Amniotic stem cell (primary cell): Measurements from ENCODE around the gene TMEM245.
"Not testable (repeated sequence)": the region's sequence is repeated elsewhere in the genome, so short reads cannot be mapped to it uniquely, and the experiment has no call there.

Source experiments
- DNase-seq: peaks from one replicate; lab custom pipeline; 2025; lab: John Stamatoyannopoulos, UW

TMEM245 gene

GRCh38 chr9:109063760-109064159, 56.0 kb downstream of the TMEM245 start:
- DNase-seq = no peak

GRCh38 chr9:109062543-109062942, 57.2 kb downstream of the TMEM245 start:
- no peak for DNase-seq

DNA sequence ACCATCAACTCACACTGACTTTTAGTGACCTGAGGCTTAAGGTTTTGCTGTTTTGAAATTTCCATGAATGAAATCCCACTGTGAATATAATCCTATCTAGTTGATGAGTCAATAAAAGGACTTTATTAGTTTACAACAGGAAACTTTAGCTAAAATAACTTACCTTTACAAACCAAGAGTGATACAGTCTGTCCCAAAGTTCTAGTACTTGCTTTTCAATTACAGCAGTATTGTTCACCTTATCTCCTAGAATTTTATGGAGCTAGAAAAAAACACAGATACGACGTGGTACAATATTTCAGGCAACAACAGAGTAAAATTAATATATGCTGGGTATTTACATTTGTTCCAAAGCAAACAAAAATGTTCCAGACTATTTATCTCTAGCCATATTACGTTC, 59.6 kb downstream of the TMEM245 start:
- no peak for DNase-seq

DNA sequence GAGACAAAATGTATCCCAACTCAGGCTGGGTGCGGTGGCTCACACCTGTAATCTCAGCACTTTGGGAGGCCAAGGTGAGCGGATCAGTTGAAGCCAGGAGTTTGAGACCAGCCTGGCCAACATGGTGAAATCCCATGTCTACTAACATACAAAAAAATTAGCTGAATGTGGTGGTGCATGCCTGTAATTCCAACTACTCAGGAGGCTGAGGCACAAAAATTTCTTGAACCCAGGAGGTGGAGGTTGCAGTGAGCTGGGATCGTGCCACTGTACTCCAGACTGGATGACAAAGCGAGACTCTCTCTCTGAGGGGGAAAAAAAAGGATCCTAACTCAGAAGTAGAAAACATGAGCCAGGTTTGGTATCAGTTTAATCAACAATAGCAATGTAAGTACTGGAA, 66.6 kb downstream of the TMEM245 start:
- DNase-seq = not testable (repeated sequence)

GRCh38 chr9:109052416-109052815, 67.3 kb downstream of the TMEM245 start:
- DNase-seq = no peak

DNA sequence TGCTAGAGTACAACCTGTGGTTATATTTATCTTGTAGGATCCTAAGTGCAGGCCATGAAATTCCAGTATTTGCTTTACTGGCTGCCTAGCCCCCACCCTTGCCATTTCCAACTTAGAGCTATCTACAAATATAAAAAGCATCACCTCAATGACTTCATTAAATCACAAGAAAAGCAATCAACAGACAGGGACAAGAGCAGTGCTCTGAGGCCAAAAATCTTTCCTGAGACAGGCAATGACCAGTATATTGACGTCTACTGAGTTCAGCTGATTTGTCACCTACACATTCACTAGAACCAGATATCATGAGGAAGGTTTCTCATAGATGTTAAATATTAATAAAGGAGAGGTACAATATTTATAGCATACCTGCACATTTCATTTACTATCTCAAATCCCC, 68.0 kb downstream of the TMEM245 start:
- DNase-seq = no peak

DNA sequence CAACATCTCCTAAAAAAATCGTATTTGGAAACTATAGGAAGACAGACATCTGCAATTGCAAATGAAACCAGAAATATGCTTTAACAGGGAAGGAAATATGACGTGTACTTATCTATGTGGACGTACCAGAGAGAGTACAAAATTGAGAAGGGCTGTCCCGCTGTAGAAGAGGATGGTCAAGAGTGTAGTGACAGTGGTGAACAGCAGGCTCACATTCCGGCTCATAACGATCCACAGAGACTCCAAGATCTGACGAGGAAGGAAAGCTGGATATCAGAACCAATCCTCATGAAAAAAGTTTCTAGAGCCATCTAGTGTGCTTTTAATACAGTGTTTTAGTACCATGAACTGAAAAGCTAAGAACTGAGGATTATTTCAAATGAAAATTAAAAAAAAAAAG, 69.3 kb downstream of the TMEM245 start:
- no peak for DNase-seq

DNA sequence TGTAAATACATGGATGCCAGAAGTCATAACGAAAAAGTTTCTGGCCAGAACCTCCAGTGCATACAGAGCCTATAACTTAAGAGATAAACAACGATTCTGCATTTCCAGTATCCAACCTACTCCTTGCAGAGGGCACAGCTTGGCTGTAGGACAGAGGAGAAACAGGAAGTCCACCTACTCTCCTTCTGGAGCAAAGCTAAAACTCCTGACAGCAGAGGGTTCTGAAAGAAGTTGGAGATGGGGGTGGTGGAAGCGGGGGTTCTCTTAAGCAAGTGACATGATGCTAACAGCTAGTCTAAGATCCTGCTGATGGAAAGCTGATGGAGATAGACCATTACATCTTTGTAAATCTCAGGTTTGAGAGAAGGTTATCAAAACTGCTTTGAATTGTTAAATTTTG, 70.9 kb downstream of the TMEM245 start:
- DNase-seq = no peak

DNA sequence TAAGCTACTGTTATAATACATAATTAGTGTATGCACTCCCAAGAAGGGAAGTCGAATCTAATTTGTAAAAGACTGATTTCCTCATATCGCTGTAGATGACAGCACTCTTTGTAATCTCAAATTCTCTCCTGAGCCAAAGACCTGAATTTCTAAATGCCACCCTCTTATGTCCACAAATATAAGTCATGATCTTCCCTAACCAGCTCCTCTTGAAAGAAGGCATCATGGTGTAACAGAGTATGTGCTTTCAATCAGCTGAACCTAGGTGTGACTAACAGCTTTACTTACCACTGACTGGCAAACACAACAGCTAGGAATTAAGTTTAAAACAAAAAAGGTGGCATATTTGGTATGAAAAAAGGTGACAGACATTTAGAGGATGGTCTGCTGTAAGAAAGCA, 72.5 kb downstream of the TMEM245 start:
- DNase-seq = no peak

DNA sequence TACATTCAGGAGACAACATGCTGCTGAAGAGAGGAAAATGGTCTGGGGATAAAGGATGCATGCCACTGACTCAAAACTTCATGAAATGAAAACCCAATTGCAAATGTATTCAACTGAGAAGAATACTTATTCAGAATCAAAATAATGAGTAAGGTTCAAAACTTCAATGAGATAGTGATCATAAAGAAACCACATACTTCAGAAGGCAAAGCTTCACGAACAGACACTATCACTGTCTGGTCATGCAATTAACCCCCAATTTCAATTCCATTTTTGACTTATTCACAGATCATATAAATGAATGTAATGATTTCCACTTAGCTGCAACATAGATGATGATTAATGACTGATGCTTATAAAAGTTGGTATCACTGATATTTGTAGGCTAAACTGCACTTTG, 73.4 kb downstream of the TMEM245 start:
- no peak for DNase-seq

GRCh38 chr9:109043578-109043977, 76.2 kb downstream of the TMEM245 start:
- DNase-seq = no peak

DNA sequence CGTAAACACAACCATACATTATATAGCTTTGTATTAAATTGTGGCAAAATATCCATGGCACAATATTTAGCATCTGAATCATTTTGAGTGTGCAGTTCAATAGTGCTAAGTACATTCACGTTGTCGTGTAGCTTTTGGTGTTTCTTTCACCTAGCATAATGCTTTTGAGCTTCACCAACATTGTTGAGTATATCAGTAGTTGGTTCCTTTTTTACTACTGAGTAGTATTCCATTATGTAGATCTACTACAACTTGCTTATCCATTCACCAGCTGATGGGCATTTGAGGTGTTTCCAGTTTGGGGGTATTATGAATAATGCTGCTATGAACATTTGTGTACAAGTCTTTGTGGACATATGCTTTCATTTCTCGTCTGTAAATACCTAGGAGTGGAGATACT, 79.2 kb downstream of the TMEM245 start:
- DNase-seq = no peak

DNA sequence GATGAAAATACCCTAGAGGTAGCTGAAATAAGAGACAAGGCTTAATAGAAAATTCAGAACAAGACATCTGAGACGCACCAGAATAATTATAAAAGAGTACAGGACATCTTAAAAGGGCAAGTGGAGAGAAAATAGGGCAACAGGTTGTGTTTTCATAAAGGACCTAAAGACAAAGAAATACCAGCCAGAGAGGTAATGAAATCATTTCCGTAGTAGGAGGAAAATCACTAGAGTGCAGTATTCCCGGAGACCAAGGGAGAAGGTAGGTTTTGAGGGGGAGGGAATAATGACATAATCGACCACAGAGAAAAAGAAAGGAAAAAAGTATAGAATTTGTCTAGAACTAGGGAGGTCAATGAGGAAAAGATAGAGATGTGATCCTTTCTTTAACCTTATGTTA, 80.2 kb downstream of the TMEM245 start:
- no peak for DNase-seq

DNA sequence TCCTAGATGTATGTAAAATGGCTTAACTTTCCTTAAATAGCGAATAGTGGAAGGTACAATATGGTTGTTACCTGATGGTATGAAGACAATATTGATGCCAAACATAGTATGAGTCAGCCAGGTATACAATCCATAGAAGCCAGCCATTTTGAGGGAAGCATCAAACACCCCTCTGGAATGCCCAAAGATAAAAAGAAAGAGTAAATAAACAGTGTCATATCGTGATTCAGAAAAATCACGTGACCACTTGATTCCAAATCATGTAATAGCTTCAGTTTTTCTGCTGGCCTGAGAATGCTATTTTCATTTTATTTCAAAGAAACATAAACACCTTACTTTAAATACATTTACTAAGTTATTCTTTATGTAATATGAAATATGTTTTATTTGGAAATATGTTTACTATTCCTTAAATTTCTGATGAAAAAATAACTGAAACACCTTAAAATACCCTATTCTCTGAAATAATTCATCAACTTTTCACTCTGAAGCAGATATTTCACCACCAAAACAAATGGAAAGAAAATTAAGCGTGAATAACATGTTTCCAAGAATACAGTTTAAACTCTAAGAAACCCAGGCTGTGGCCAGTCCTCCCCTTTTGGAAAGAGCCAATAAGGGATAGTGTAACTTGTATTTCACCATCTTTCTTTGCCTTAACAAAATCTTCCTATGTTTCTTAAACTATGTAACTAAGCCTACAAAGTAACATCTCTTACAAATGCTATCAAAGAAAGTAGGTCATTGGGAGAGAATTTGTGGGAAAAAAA, 81.6 kb downstream of the TMEM245 start:
- DNase-seq = no peak

DNA sequence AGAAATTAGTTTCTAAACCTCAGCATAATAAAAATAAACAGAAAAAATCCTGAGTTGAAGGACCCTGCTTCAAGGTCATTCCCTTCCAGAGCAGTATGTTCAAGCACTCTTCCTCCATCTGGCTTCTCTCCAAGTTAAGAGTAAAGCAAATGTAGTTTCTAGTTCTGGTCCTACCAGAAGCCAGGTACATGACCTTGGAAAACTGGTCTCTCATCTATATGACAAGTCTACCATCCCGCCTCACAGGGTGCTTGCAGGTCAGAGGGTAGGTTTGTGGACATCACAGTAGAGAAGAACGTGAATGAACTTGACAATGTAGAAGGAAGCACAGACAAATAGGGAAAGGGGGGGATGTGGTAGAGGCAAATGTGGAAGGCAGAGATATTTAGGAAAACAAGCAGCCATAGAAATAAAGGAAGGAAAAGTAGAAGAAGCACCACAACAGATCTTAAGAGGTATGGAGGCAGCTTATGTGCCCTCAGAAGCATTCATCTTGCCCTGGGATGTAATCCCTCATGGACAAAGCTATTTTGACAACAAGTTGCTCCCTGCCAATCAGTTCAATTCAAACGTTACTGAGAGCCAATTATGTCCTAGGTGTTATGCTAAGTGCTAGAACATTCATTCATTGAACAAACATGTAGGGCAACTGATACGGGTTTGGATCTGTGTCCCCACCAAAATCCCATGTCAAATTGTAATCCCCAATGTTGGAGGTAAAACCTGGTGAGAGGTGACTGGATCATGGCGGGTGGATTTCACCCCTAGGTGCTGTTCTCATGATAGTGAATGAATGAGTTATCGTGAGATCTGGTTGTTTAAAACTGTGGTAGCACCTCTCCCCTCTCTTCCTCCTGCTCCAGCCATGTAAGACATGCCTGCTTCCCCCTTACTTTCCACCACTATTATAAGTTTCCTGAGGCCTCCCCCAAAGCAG, 82.7 kb downstream of the TMEM245 start:
- no peak for DNase-seq

DNA sequence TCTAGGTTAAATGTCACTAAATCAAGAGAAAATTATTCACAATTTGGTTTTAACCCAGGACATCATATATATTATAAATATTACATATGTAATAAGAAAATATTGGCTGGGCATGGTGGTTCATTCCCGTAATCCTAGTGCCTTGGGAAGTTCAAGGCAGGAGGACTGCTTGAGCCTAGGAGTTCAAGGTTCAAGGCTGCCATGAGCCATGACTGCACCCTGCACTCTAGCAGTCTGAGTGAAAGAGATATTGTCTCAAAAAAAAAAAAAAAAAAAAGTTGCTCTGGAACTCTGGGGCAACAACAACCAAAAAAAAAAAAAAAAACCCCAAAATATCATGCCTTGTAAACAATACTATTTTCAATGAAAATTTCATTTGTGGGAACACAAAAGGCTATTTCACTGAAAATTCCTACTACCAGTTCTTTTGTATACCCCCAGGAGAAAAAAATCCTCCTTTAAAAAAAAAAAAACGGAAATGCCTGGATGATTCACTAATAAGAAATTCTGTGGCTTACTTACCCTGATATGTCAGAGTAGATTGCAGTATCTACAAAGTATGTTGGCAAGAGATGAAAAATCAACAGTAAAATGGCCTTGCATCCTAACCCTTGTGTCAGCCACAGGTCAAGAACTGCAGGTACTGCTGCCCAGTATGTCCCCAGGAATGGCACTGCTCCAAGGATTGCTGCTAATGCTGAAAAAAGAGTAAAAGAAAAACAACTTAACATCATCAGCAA, 83.9 kb downstream of the TMEM245 start:
- peak; percentile 48 for DNase-seq

DNA sequence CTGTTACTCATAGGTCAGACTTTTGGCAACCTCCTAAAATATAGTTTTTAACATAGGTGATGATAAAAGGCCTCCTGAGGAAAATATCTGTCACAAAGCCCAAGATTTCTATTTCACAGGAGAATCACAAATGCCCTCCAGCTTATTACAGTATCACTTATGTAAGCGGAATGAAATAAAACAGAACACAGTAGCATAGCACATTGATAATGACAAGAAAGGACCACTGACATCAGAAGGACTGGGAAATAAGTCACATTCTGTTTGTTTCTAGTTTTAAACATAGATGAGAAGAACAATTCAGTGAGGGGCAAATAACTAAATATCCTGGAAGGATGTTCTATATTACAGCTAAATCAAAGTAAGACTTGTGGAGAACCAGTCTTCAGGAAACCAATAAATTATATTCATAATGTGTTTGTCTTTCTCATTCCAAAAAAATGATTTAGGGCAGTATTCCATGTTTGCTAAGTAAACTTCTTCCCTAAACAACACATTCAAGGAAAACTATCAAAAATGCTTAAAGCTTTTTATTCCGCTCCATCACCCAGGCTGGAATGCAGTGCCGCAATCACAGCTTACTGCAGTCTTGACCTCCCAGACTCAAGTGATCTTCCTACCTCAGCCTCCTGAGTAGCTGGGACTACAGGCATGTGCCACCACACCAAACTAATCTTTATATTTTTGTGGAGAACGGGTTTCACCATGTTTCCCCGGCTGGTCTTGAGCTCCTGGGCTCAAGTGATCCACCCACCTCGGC, 85.6 kb downstream of the TMEM245 start:
- DNase-seq = no peak

DNA sequence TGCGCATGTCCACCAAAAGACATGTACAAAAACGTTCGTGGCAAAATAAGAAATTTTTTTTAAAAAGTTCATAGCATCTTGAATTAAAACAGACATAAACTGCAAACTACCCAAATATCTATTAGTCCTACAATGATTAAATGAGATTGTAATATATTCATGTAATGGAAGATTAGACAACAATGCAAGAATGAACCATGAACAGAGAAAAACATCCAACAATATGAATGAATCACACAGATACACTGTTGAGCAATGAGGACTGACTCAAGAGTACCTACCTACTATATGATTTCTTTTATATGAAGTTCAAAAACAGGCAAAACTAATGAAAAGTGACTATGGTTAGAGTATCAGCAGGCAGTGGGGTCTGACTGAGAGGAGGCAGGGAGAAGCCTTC, 88.5 kb downstream of the TMEM245 start:
- no peak for DNase-seq

- DNase-seq = no peak
Observed at GRCh38 chr9:109030426-109030825, 89.3 kb downstream of the TMEM245 start.

GRCh38 chr9:109028457-109028856, 91.3 kb downstream of the TMEM245 start:
- DNase-seq = no peak

- DNase-seq = no peak
Observed at GRCh38 chr9:109027176-109027575, 92.6 kb downstream of the TMEM245 start.

- DNase-seq = no peak
Observed at GRCh38 chr9:109026306-109026705, 93.4 kb downstream of the TMEM245 start.
